Panc1 (cell line): ENCODE measurements around the gene SH3BP5L.

Experiments used
- POLR2AphosphoS5 ChIP-seq: IDR thresholded peaks from 2 replicates; pipeline ENCODE4 v1.6.1; 2012; ENCODE audit warnings: mild to moderate bottlenecking, low read depth, low read length, moderate library complexity
- SIN3A ChIP-seq: IDR thresholded peaks from 2 replicates; pipeline ENCODE4 v1.6.1; 2012; ENCODE audit warnings: low read depth, mild to moderate bottlenecking, low read length, moderate library complexity, borderline replicate concordance; ENCODE audit not compliant: insufficient read depth
- TCF7L2 ChIP-seq: IDR thresholded peaks from 2 replicates; pipeline ENCODE4 v1.6.1; 2011; ENCODE audit warnings: mild to moderate bottlenecking, low read depth, low read length, inconsistent platforms
- TF ChIP-seq, protein P1 (sequence below): fragments of 450-650 bp; IDR thresholded peaks from 2 replicates; pipeline ENCODE4 v1.5.1; 2017; ENCODE audit warnings: mild to moderate bottlenecking

DNA sequence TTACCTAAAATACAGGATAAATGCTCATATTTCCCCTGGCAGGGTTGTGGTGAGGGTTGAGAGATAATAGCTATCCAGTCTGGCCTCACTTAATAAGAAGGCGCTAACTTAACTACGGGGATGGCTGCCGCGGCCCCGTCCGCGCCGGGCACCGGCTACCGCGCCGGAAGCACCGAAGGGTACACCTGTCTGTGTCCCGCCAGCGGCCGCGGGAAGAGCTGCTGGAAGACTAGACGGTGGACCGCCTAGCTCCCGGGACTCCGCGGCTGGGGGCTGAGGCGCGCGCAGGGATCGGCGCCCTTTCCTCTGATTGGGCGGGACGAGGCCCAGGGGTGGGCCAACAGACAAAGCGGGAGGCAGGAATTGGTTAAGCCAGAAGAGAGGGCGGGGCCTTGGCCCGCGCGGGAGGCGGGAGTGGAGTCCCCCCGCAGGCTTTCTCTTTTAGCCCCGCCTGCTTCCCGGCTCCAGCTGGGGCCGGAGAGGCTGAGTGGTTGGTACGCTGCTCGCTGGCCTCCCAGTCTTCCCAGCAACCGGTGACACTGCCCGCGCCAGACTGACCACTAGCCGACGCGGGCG lies 12.2 kb upstream of the SH3BP5L start, which contains the start of gene ZNF672:
- TF ChIP-seq, protein P1, sequence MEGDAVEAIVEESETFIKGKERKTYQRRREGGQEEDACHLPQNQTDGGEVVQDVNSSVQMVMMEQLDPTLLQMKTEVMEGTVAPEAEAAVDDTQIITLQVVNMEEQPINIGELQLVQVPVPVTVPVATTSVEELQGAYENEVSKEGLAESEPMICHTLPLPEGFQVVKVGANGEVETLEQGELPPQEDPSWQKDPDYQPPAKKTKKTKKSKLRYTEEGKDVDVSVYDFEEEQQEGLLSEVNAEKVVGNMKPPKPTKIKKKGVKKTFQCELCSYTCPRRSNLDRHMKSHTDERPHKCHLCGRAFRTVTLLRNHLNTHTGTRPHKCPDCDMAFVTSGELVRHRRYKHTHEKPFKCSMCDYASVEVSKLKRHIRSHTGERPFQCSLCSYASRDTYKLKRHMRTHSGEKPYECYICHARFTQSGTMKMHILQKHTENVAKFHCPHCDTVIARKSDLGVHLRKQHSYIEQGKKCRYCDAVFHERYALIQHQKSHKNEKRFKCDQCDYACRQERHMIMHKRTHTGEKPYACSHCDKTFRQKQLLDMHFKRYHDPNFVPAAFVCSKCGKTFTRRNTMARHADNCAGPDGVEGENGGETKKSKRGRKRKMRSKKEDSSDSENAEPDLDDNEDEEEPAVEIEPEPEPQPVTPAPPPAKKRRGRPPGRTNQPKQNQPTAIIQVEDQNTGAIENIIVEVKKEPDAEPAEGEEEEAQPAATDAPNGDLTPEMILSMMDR, result no peak
- TF ChIP-seq SIN3A, result peak; percentile 54; the same call in 1 of the 2 replicates
- TF ChIP-seq TCF7L2, result no peak
- peak; percentile 81; the same call in 1 of the 2 replicates for TF ChIP-seq POLR2AphosphoS5
